Measurements from ENCODE around the gene SRC. TPM values are rescaled to one million over a fixed set of nuclear protein-coding genes. Genes with fewer than 3 reads are reported as not detected.
"Not testable (repeated sequence)": the region's sequence is repeated elsewhere in the genome, so short reads cannot be mapped to it uniquely, and the experiment has no call there.

The SRC gene
- polyA plus RNA-seq, 1 of the 3 experiments (the other 2 are of a cell fraction), result 23.8 TPM

- Histone ChIP-seq H3K27ac (ENCODE audit: low read depth in 2 of 2, low read length in 1 of 2) (no peak overlapping the region), H3K79me2 (ENCODE audit: insufficient read depth) (peaks cover 48% of the 10 kb centered on the region; the same call in 1 of the 2 replicates), H3K4me2 (no peak overlapping the region), H3K9me2 (no peaks in the 10 kb centered on the region), H2AFZ (ENCODE audit: low read depth) (no peak overlapping the region), H3K27me3 (ENCODE audit: insufficient read depth) (no peaks in the 10 kb centered on the region), H3K4me3 (ENCODE audit: low read depth in 2 of 2, low read length in 1 of 2) (no peak overlapping the region), H3K9ac (no peak overlapping the region), H3K36me3 (replicated peaks in 1 of 2; ENCODE audit: control insufficient read depth in 1 of 2, insufficient read depth in 2 of 2, low read length in 1 of 2) (peaks cover 7 to 35% of the 10 kb centered on the region in 2 experiments), H3K9me3 (no peaks in the 10 kb centered on the region), H3K4me1 (ENCODE audit: control insufficient read depth in 1 of 2, insufficient read depth in 2 of 2, low read depth in 1 of 2, low read length in 1 of 2) (no peaks in the 10 kb centered on the region), H3F3A (replicated peaks; ENCODE audit: insufficient read depth) (peaks cover 33% of the 10 kb centered on the region), H4K20me1 (ENCODE audit: insufficient read depth) (peaks cover 9% of the 10 kb centered on the region)
- DNase-seq, result no peak
- 96% methylated on average over 8 of the region's 8 CpGs for WGBS (ENCODE audit: low lambda C conversion rate)
- TF ChIP-seq YY1 (IDR thresholded peaks at IDR 0.05; ENCODE audit: low read depth), result no peak
- TF ChIP-seq MEF2A (IDR thresholded peaks at IDR 0.05; ENCODE audit: borderline replicate concordance, low read depth), result no peak
- no peak for TF ChIP-seq TEAD4 (IDR thresholded peaks at IDR 0.05; ENCODE audit: borderline replicate concordance, insufficient read depth)
- TF ChIP-seq IRF3 (IDR thresholded peaks at IDR 0.05; ENCODE audit: low read depth, low read length), result no peak
- no peak for TF ChIP-seq NFIC (IDR thresholded peaks at IDR 0.05; ENCODE audit: borderline replicate concordance)
- TF ChIP-seq SMC3 (IDR thresholded peaks at IDR 0.05; ENCODE audit: low read depth, low read length), result no peak
- no peak for TF ChIP-seq RXRA (IDR thresholded peaks at IDR 0.05; ENCODE audit: borderline replicate concordance, low read depth)
- no peak for TF ChIP-seq ELF1 (IDR thresholded peaks at IDR 0.05)
- no peak for TF ChIP-seq CHD2 (IDR thresholded peaks at IDR 0.05; ENCODE audit: low read length, partially characterized antibody)
- TF ChIP-seq GABPA (IDR thresholded peaks at IDR 0.05; ENCODE audit: low read depth), result no peak
- TF ChIP-seq SIN3A (IDR thresholded peaks at IDR 0.05; ENCODE audit: borderline replicate concordance, low read depth, low read length), result no peak
- TF ChIP-seq RAD21 (IDR thresholded peaks at IDR 0.05; ENCODE audit: low read length), result no peak
- TF ChIP-seq, protein P1, sequence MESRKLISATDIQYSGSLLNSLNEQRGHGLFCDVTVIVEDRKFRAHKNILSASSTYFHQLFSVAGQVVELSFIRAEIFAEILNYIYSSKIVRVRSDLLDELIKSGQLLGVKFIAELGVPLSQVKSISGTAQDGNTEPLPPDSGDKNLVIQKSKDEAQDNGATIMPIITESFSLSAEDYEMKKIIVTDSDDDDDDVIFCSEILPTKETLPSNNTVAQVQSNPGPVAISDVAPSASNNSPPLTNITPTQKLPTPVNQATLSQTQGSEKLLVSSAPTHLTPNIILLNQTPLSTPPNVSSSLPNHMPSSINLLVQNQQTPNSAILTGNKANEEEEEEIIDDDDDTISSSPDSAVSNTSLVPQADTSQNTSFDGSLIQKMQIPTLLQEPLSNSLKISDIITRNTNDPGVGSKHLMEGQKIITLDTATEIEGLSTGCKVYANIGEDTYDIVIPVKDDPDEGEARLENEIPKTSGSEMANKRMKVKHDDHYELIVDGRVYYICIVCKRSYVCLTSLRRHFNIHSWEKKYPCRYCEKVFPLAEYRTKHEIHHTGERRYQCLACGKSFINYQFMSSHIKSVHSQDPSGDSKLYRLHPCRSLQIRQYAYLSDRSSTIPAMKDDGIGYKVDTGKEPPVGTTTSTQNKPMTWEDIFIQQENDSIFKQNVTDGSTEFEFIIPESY (IDR thresholded peaks at IDR 0.05; ENCODE audit: borderline replicate concordance, low read depth), result no peak
- no peak for TF ChIP-seq MXI1 (IDR thresholded peaks at IDR 0.05; ENCODE audit: low read depth, low read length)
- TF ChIP-seq FOSL2 (IDR thresholded peaks at IDR 0.05; ENCODE audit: borderline replicate concordance, low read depth), result no peak
- TF ChIP-seq GATA2 (CRISPR knock-in tag; IDR thresholded peaks at IDR 0.05), result no peak
- ChIA-PET POLR2A (no interaction called here), CTCF (interaction anchor here (4.4 kb wide), 1 partner anchor 14 kb away, joined by 31 read pairs; no protein-coding TSS in a partner anchor)
Measured at GRCh38 chr20:37369846-37370245, 23.9 kb downstream of the SRC start.

- DNase-seq; H4K20me1 ChIP-seq (ENCODE audit: insufficient read depth); H3K9me2 ChIP-seq; H3K9me3 ChIP-seq; H3K4me1 ChIP-seq (ENCODE audit: control insufficient read depth in 1 of 2, insufficient read depth in 2 of 2, low read depth in 1 of 2, low read length in 1 of 2); H3K27me3 ChIP-seq (ENCODE audit: insufficient read depth); H3K27ac ChIP-seq (ENCODE audit: low read depth in 2 of 2, low read length in 1 of 2); H3K9ac ChIP-seq; H3K4me3 ChIP-seq (ENCODE audit: low read depth in 2 of 2, low read length in 1 of 2); H2AFZ ChIP-seq (ENCODE audit: low read depth); H3K4me2 ChIP-seq: not testable (repeated sequence)
- ChIA-PET POLR2A (interaction anchor here (0.9 kb wide), 1 partner anchor 50 kb away, joined by 3 read pairs; no protein-coding TSS in a partner anchor), CTCF (interaction anchor here (1.6 to 4.4 kb wide), 2 partner anchors 8 to 12 kb away, joined by 5 to 31 read pairs; no protein-coding TSS in a partner anchor)
- Histone ChIP-seq H3F3A (replicated peaks; ENCODE audit: insufficient read depth) (peaks cover 28% of the 10 kb centered on the region), H3K79me2 (ENCODE audit: insufficient read depth) (peaks cover 65% of the 10 kb centered on the region), H3K36me3 (replicated peaks in 1 of 2; ENCODE audit: control insufficient read depth in 1 of 2, insufficient read depth in 2 of 2, low read length in 1 of 2) (peaks cover 5 to 34% of the 10 kb centered on the region in 2 experiments)
- 96% methylated on average over 7 of the region's 9 CpGs for WGBS (ENCODE audit: low lambda C conversion rate)
Measured at GRCh38 chr20:37371845-37372244, 25.9 kb downstream of the SRC start.

Measured in SK-N-SH (cell line).